ENCODE data around the gene ADGRA1.

The ADGRA1 gene

DNA sequence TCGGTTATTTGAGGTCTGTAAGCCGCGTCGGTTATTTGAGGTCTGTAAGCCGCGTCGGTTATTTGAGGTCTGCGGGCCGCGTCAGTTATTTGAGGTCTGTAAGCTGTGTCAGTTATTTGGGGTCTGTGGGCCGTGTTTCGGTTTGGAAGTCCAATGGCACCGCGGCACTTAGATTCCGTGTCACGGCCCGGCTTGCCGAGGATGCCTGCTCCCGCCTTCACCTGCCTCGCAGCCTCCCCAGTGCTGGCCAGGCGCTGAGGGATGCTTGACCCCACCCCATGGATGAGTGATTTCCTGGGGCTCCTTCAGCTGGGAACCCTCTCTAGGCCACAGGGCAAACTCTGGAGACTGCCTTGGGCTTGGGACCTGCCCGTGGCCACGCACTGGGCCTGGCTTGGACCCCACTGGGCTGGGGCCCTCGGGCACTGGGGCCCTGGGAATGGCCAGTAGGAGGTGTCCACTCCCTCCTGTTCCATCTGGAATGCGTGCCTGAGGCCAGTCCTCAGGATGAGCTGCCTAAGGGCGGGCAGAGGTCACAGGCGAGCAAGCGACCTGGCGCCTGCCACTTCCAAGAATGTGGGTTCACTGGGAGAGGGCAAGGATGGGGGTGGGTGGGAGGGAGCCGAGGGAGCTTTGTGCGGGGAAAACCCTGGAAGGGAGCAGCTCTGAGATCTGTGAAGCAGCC lies 25.6 kb downstream of the ADGRA1 start:
- no peak for DNase-seq (ENCODE audit: low spot score)

- DNase-seq (ENCODE audit: low spot score): no peak
These were observed 26.1 kb downstream of the ADGRA1 start for GRCh38 chr10:133113847-133114246.

GRCh38 chr10:133114251-133114650 lies 26.5 kb downstream of the ADGRA1 start:
- no peak for DNase-seq (ENCODE audit: low spot score)

DNA sequence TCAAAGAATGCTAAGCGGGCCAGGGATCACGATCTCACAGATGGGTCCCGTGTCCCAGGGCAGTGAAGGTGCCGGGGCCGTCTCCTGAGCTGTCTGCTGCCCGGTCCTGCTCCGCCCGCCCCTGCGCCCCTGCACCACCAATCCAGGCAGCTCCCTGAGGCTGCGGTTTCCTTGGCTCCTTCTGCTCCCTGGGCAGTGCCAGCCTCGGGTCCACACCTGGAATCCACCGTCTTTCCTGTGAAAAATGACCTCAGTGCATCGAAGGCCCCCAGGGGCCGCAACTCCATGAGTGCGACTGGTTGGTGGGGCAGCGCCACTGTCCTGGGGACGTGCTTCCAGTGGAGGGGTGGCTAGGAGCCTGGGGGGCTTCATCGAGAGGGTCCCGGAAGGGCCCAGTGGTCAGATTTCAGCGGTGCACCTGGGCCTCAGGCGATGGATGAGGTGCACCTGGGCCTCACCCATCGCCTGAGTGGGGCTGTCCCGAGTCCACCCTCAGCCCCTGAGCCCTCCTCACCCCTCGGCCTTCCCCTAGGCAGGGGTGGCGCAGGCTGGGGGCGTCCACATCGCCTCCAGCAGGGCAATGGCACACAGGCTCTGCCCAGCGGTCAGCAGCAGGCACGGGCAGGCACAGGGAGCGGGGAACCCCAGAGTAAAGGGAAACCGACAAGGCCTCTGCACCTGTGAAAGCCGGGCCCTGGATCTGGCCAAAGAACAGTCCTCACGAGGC lies 27.2 kb downstream of the ADGRA1 start:
- DNase-seq (ENCODE audit: low spot score): no peak

DNA sequence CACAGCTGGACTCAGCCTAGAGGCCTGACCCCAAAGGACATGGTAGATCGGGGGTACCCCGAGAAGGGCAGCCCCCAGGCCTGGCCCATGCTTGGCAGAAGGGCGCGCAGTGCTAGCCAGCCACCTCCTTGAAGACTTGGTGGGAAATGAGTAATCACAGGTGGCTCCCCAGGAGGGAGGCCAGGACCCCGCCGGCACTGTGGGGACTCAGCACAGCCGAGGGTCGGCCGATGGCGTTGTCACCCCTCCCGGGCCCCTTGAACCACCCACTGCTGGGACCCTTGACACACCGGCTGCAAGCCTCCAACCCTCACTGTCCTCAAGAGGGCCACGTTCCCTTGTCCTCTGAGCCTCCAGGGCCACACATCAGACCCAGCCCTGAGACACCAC lies 27.7 kb downstream of the ADGRA1 start:
- DNase-seq (ENCODE audit: low spot score): no peak

GRCh38 chr10:133115976-133116375 lies 28.3 kb downstream of the ADGRA1 start:
- no peak for DNase-seq (ENCODE audit: low spot score)

DNA sequence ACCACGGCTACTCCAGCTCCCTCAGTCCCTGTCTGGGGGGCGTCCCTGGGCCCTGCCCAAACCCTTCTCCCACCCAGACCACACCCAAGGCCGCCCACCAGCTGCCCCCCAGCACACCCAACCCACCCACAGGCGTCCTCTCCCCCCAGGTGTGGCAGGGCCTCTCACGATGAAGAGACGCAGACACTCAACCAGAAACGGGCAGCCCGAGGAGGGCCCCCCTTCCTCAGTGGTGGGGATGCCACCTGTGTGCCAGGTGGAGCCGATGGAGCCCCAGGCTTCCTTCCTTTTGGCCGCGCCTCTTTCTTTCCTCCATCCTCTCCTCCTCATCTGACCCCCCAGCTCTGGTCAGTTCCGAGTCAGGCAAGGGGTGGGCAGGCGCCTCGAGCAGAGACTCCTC lies 28.7 kb downstream of the ADGRA1 start:
- no peak for DNase-seq (ENCODE audit: low spot score)

DNA sequence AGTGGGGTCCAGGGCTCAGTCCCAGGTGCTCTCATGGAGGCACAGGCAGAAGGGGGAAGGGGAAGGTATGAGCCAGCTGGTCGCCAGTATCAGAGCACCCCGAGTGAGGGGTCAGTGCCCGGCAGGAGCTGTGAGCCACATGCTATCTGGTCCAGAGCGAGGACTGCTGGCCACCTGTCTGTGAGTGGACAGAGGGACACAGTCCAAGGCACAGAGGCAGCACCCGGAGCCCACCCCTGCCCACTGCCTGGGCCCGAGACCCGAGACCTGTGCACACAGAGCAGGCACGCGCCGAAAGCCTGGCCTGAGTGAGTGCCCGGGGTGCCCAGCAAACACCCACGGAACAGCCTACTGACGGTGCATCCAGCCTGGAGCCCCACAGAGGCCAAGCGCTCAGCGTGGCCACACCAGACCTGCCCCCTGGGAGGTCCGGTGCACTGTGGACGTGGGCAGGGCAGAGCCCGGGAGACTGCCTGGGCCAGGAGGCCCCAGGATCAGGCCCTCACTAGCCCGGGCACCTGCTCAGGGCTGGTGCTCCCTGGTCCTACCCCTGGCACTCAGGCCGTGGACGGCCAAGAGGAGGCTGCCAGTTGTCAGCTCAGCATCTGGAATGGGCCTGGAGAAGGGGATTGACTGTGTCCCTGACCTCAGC lies 29.4 kb downstream of the ADGRA1 start:
- DNase-seq (ENCODE audit: low spot score): no peak

DNA sequence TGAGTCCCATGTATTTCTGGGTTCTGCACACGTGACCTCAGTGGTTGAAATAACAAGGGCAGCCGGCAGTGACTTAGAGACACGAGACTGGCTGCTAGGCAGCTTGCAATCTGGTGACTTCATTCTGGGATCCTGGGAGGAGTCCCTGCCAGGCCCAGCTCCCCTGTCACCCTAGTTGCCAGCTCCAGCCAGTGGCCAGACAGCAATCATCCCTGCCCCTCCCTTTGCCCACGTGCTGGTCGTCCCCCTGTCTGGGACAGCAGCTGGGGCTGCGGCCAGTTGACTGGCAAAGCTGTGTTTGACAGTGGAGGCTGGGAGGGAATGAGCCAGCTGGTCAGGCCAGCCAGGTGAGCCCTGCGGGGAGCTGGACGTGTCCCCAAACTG lies 30.0 kb downstream of the ADGRA1 start:
- DNase-seq (ENCODE audit: low spot score): no peak

DNA sequence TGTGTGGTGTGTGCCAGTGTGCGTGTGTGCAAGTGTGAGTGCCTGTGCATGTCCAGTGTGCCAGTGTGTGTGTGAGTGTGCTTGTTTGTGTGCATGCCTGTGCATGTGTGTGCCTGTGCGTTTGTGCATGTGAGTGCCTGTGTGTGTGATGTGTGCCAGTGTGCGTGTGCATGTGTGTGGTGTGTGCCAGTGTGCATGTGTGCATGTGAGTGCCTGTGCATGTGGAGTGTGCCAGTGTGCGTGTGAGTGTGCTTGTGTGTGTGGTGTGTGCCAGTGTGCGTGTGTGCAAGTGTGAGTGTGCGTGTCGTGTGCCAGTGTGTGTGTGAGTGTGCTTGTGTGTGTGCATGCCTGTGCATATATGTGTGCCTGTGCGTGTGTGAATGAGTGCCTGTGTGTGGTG lies 33.8 kb downstream of the ADGRA1 start:
- no peak for DNase-seq (ENCODE audit: low spot score)

- no peak for DNase-seq (ENCODE audit: low spot score)
These were observed 34.6 kb downstream of the ADGRA1 start for GRCh38 chr10:133122171-133122935.

- DNase-seq (ENCODE audit: low spot score): no peak
These were observed 35.5 kb downstream of the ADGRA1 start for GRCh38 chr10:133123050-133123745.

DNA sequence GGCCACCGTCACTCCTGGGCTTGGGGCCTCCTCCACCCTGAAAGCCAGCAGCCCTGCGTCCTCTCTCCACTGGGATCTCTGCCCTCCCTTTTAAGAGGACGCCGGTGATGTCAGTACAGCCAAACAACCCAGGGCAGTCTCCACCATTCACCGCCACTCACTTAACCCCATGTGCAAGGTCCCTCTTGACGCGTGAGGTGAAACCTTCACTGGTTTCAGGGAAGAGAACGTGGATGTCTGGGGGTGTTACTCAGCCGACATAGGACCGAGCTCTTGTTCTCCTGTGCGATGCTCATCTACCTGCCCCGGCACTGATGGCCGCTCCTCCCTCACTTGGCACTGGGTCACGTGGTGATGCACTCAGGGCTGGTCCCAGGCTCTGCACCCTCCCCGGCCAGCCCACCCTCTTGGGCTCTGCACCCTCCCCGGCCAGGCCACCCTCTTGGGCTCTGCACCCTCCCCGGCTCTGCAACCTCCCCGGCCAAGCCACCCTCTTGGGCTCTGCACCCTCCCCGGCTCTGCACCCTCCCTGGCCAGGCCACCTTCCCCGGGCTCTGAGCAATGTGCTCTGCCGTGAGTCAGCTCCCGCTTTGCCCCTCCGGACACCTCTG lies 36.1 kb downstream of the ADGRA1 start:
- no peak for DNase-seq (ENCODE audit: low spot score)

DNA sequence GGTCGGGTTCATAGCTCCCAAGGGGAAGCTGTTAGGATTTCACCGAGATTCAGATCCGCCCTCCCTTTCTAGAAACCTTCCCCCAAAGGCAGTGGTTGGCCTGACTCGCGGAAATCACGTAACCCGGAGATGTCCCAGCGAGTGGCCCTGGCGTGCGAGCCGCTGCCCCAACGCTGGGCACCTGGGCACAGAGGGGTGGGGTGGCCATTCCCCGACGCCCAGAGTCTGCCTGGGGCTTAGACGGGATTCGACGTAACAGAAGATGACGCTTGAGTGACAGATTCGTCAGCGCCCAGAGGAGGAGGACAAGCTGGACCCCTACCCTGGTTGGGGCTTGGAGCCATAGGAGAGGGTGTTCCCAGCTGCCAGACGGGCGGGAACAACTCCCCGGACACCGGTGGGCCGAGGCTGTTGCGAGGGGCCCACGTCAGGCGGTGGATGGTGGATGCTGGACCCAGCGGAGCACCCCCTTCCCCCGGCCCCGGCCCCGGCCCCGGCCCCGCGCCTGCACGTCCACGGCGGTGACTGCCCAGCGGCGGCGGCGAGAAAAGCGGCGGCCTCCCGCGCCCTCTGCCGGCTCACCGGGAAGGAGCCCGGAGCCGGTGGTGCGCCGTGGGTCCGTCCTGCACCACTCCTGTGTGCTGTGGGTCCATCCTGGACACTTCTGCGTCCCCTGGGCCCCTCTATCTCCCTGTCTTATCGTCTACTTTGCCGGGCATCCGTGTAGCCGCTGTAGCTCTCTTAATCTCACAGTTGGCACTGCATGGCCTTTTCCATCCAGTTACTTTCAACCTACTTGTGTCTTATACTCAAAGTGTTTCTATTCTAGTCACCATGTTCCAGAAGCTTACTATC lies 36.9 kb downstream of the ADGRA1 start:
- no peak for DNase-seq (ENCODE audit: low spot score)

DNA sequence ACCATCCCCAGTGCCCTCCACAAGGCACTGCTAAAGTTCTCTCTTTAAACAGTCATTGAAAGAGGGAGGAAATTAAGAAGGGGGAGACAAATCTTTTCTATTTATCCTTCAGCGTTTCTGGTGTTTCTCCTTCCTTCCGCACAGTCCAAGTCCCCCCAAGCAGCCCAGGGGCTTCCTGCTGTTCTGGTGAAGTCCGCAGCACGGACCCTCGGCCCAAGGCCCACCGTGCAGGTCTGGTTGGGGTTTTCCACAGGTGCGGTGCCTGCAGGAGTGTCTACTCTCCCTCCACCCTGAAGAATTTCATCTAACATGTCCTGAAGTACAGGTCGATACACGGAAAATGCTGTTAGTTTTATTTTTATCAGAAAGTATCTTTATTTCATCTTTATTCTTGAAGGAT lies 38.2 kb downstream of the ADGRA1 start:
- DNase-seq (ENCODE audit: low spot score): no peak

DNA sequence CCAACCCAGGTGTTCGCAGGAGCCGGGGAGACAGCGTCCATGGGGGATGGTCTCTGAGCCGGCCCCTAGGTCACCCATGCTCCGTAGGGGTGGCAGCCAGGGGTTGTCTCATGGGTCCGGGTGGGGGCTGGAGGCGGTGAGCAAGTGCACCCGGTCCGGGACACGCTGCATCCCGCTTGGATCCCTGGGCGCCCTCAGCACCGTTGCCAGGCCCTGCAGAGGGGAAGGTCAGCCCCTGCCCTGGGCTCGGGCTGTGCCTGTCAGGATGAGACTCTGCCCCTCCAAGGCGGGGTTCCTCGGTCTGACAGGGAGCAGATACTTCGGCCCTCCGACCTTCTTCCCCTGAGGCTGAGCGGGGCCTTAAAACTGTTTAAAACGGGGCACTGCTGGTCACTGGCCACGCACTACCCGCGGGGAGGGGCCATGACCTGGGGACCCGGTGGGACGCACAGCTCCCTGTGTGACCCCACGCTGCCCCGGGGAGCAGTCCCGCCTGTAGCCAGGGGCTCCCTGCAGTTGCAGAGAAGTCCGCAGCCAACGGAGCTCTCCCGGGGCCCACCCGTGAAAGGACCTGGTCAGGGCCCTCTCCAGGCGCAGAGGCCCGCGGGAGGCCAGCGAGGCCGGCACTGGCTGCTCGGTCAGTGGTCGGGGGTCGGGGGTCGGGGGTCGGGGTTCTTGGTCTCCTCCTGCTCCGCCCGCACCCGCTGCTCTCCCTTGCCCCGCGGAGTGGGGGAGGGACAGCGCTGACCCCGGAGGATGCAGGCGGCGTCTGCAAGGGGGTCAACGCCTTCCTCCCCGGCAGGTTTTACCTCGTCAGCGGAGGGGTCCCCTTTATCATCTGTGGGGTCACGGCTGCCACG lies 38.9 kb downstream of the ADGRA1 start:
- no peak for DNase-seq (ENCODE audit: low spot score)

DNA sequence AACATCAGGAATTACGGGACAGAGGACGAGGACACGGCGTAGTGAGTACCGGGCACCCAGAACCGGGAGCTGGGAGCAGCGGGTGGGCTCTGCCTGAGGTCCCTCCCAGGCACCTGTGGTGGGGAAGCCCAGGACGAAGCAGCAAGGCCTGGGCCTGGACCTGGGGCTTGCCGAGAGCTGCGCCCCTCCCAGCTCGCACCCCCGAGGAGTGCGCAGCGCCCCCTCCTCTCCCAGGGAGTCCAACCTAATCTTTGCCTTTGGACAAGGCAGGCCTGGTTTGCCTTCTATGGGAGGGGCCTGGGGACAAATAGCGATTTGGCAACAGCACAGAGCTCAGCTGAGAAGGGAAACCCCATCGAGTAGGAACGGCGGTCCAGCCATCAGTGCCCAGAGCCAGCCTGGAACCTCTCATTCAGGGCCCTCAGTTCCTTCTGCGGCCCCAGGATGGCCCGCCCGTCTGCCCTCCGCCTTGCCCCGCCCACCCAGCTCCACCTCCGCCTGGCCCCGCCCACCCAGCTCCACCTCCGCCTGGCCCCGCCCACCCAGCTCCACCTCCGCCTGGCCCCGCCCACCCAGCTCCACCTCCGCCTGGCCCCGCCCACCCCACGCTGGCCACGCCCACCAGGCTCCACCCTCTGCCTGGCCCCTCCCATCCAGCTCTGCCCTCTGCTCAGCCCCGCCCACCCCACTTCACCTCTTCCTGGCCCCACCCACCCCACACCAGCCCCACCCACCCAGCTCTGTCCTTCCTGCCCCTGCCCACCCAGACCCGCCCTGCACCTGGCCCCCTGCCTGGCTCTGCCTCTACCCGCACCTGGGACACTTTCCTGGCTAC lies 39.8 kb downstream of the ADGRA1 start:
- DNase-seq (ENCODE audit: low spot score): no peak
